HepG2 (cell line): Measurements from ENCODE around the gene FHL1. TPM values are rescaled to one million over a fixed set of nuclear protein-coding genes. Genes with fewer than 3 reads are reported as not detected.

Experiments
- ATAC-seq: fragments of 200-7000 bp; cut with Tn5 transposase; 3 replicates; pipeline ENCODE4 v1.9.1; 2020; ENCODE audit warnings: mild to moderate bottlenecking, moderate library complexity
- BruUV-seq: library from RNA; stranded (reverse); fragments of 400-500 nt; replicated peaks from 2 replicates; lab custom pipeline; 2021; lab: Mats Ljungman, UMichigan
- CTCF ChIA-PET: fragments of 300-600 bp; formaldehyde crosslinking; extraction: SDS; loops from one replicate; lab custom pipeline; 2021; ENCODE audit warnings: low total read pairs, inconsistent platforms, low intra/inter-chr PET ratio; lab: Yijun Ruan, JAX
- POLR2A ChIA-PET: fragments of 350-600 bp; sonication (Branson Sonifier 250); formaldehyde crosslinking; loops from one replicate; lab custom pipeline; 2020; ENCODE audit warnings: antibody characterized with exemption, inconsistent platforms; lab: Yijun Ruan, JAX
- DNase-seq: peaks from one replicate; pipeline ENCODE4 v3.0.0-alpha.2; 2015; ENCODE audit warnings: low spot score
- FAIRE-seq: peaks from 3 replicates; lab custom pipeline; 2011; peaks lifted over from hg19 to GRCh38; lab: Jason Lieb, UNC
- H2AFZ ChIP-seq: one replicate; pipeline ENCODE4 v1.6.1; 2011; ENCODE audit warnings: low read length, inconsistent platforms
- H3K27ac ChIP-seq: fragments of 300-600 bp; 3 replicates; pipeline ENCODE4 v1.8.0; 2011; ENCODE audit warnings: mixed run types, mild to moderate bottlenecking, mixed read lengths, low read length, inconsistent platforms; ENCODE audit not compliant: insufficient read depth; ENCODE audit errors: extremely low read length
- H3K27me3 ChIP-seq, 2 experiments: fragments of 200-600 bp in 1 of 2; 2 replicates in 1 of 2; 3 replicates in 1 of 2; pipeline versions ENCODE4 v1.6.0 to v1.8.0; 2011; ENCODE audit warnings: low read length in 2 of 2, mild to moderate bottlenecking in 2 of 2, moderate library complexity in 2 of 2, inconsistent platforms in 1 of 2; ENCODE audit not compliant: insufficient read depth in 2 of 2, control insufficient read depth in 1 of 2
- H3K36me3 ChIP-seq, 2 experiments: fragments of 200-600 bp in 1 of 2; replicated peaks in 1 of 2; 2 replicates in 1 of 2; 3 replicates in 1 of 2; pipeline versions ENCODE4 v1.5.1 to v1.8.0; 2011; ENCODE audit warnings: low read length in 2 of 2, inconsistent platforms in 1 of 2; ENCODE audit not compliant: insufficient read depth in 2 of 2, control insufficient read depth in 1 of 2
- H3K4me1 ChIP-seq: 2 replicates; pipeline ENCODE4 v1.5.1; 2012; ENCODE audit warnings: low read length, inconsistent platforms; ENCODE audit not compliant: insufficient read depth
- H3K4me2 ChIP-seq: 2 replicates; pipeline ENCODE4 v1.6.0; 2011; ENCODE audit warnings: low read depth, low read length, inconsistent platforms
- H3K4me3 ChIP-seq, 3 experiments: fragments of 200-600 bp in 1 of 3; sonication (generic), shearing (Covaris generic) in 1 of 3; replicated peaks in 1 of 3; 2 replicates each; pipeline ENCODE4 v1.5.1; 2011 to 2016; ENCODE audit warnings: low read length in 3 of 3, inconsistent platforms in 2 of 3, low read depth in 2 of 3, mild to moderate bottlenecking in 2 of 3, control low read depth in 1 of 3, mixed read lengths in 1 of 3; ENCODE audit not compliant: insufficient read depth in 1 of 3
- H3K79me2 ChIP-seq: one replicate; pipeline ENCODE4 v1.6.1; 2011; ENCODE audit warnings: low read length, inconsistent platforms; ENCODE audit not compliant: insufficient read depth
- H3K9ac ChIP-seq: 2 replicates; pipeline ENCODE4 v1.6.0; 2011; ENCODE audit warnings: mild to moderate bottlenecking, low read depth, low read length, inconsistent platforms; ENCODE audit not compliant: insufficient read depth
- H3K9me3 ChIP-seq: 2 replicates; pipeline ENCODE4 v1.5.1; 2012; ENCODE audit warnings: mild to moderate bottlenecking, low read length
- H4K20me1 ChIP-seq: 2 replicates; pipeline ENCODE4 v1.6.0; 2011; ENCODE audit warnings: inconsistent platforms, mild to moderate bottlenecking, low read length, moderate library complexity; ENCODE audit not compliant: insufficient read depth
- FOXO1 ChIP-seq: sonication (generic); formaldehyde crosslinking; IDR thresholded peaks from 2 replicates; pipeline ENCODE4 v1.4.0; 2020; ENCODE audit warnings: missing genetic modification reagents
- HES4 ChIP-seq: sonication (generic); formaldehyde crosslinking; IDR thresholded peaks from 2 replicates; pipeline ENCODE4 v1.9.0; 2021; ENCODE audit warnings: mild to moderate bottlenecking, missing genetic modification reagents, borderline replicate concordance
- SAFB2 ChIP-seq: sonication (generic); formaldehyde crosslinking; IDR thresholded peaks from 2 replicates; pipeline ENCODE4 v1.5.1; 2020; ENCODE audit warnings: missing genetic modification reagents, low read depth, mild to moderate bottlenecking, borderline replicate concordance
- SRY ChIP-seq: sonication (generic); formaldehyde crosslinking; IDR thresholded peaks from 2 replicates; pipeline ENCODE4 v1.8.0; 2022; ENCODE audit warnings: mild to moderate bottlenecking, missing genetic modification reagents
- ZNF761 ChIP-seq: sonication (generic); formaldehyde crosslinking; conservative IDR thresholded peaks from 2 replicates; pipeline ENCODE4 v1.4.0; 2020; ENCODE audit warnings: mild to moderate bottlenecking, missing genetic modification reagents
- ZNF790 ChIP-seq: sonication (generic); formaldehyde crosslinking; IDR thresholded peaks from 2 replicates; pipeline ENCODE4 v1.8.0; 2022; ENCODE audit warnings: missing genetic modification reagents, mild to moderate bottlenecking, borderline replicate concordance
- ZNF879 ChIP-seq: sonication (generic); formaldehyde crosslinking; IDR thresholded peaks from 2 replicates; pipeline ENCODE4 v1.8.1; 2023; ENCODE audit warnings: missing genetic modification reagents
- WGBS: methylation state at CpG from one replicate; pipeline ENCODE4 v1.1.6; 2017; ENCODE audit warnings: low lambda C conversion rate; 5-methylcytosine and 5-hydroxymethylcytosine counted together
- in situ Hi-C: cut with HindIII; loops from 2 replicates; pipeline ENCODE4 v1.10.0; 2017; ENCODE audit warnings: low pct_unique_long_range_greater_than_20kb; ENCODE audit not compliant: extremely low pct_ligation_motif_present
- intact Hi-C: fragments of 100-400 bp; cut with micrococcal nuclease; formaldehyde crosslinking; loops from one replicate; pipeline ENCODE4 v1.10.0; 2022; ENCODE audit not compliant: unreplicated experiment
- polyA plus RNA-seq, 8 experiments: library from polyadenylated mRNA; depleted of rRNA in 3 of 8; stranded (reverse) in 7 of 8; unstranded in 1 of 8; fragments of >200 nt; fragmentation: Illumina TruSeq in 4 of 8; extraction: Trizol in 4 of 8; gene quantifications; 2 replicates each; pipeline versions ENCODE4 v1.2.1 to v1.2.3, GENCODE V29; 2011 to 2016; ENCODE audit warnings: low read depth in 4 of 8, missing spikeins in 1 of 8, mixed read lengths in 1 of 8; ENCODE audit not compliant: insufficient read depth in 1 of 8
- total RNA-seq, 5 experiments: library from RNA; depleted of rRNA; stranded (reverse); fragments of >200 nt; fragmentation: Illumina TruSeq; extraction: Trizol; gene quantifications; 2 replicates each; pipeline ENCODE4 v1.2.3, GENCODE V29; 2016; ENCODE audit warnings: low read depth in 1 of 5
- TF ChIP-seq, protein P1 (sequence below): sonication (generic); formaldehyde crosslinking; IDR thresholded peaks from 2 replicates; pipeline ENCODE4 v1.5.1; 2020; ENCODE audit warnings: missing genetic modification reagents, mild to moderate bottlenecking, borderline replicate concordance
- TF ChIP-seq, protein P2 (sequence below): sonication (generic); formaldehyde crosslinking; IDR thresholded peaks from 2 replicates; pipeline ENCODE4 v1.5.0; 2020; ENCODE audit warnings: mild to moderate bottlenecking, low read depth, missing genetic modification reagents, borderline replicate concordance
- TF ChIP-seq, protein P3 (sequence below): sonication (generic); formaldehyde crosslinking; IDR thresholded peaks from 2 replicates; pipeline ENCODE4 v1.5.0; 2020; ENCODE audit warnings: mild to moderate bottlenecking, missing genetic modification reagents, borderline replicate concordance
- TF ChIP-seq, protein P4 (sequence below): conservative IDR thresholded peaks from 2 replicates; pipeline ENCODE4 v1.6.1; 2018; ENCODE audit warnings: missing genetic modification reagents
- TF ChIP-seq, protein P5 (sequence below): sonication (generic); formaldehyde crosslinking; IDR thresholded peaks from 2 replicates; pipeline ENCODE4 v1.8.1; 2023; ENCODE audit warnings: mild to moderate bottlenecking, inconsistent platforms, moderate library complexity, missing genetic modification reagents, borderline replicate concordance
- TF ChIP-seq, protein P6 (sequence below): sonication (generic); formaldehyde crosslinking; IDR thresholded peaks from 2 replicates; pipeline ENCODE4 v1.9.0; 2021; ENCODE audit warnings: missing genetic modification reagents, borderline replicate concordance

Gene FHL1
- total and polyA plus RNA-seq, 2 of the 13 experiments (the other 11 are each of a cell fraction or from before 2014, with no cell fraction given), result 0.33 TPM; not detected in 1

DNA sequence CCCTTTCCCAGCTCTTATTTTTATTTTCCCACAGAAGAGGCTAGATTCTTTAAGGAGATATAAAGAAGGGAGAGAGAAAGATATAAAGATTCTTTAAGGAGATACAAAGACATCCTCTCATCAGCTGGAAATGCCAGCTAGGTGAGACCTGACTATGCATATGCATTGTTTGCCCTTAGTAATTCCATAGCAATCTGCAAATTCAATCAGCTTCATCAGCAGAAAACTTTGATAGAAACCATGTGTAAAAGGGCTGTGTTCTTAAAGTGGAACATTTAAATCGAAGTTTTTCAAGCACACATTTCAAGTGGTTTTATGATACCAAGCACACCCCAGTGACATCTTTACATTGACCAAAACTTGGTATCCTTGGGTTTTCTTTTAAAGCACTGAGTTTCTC lies 24.1 kb downstream of the FHL1 start:
- whole genome bisulfite sequencing, result 0% methylated on average over 1 of the region's 1 CpG
- Histone ChIP-seq H3K36me3 (no peaks in the 10 kb centered on the region), H2AFZ (no peak overlapping the region), H3K9me3 (no peaks in the 10 kb centered on the region), H3K4me2 (no peak overlapping the region), H3K4me1 (no peaks in the 10 kb centered on the region), H3K9ac (no peak overlapping the region), H3K4me3 (no peak overlapping the region), H3K27ac (no peak overlapping the region), H3K79me2 (no peaks in the 10 kb centered on the region), H3K27me3 (no peaks in the 10 kb centered on the region), H4K20me1 (no peaks in the 10 kb centered on the region)
- FAIRE-seq (no peak), DNase-seq (no peak), ATAC-seq (no peak)
- intact Hi-C loops, result no loop called here
- BruUV-seq, result no TSS peak
- CTCF ChIA-PET, result no interaction called here
- in situ Hi-C loops, result no loop called here
- POLR2A ChIA-PET, result no interaction called here
- TF ChIP-seq ZNF879 (CRISPR knock-in tag) (no peak), SAFB2 (CRISPR knock-in tag) (no peak), ZNF761 (CRISPR knock-in tag) (no peak), ZNF790 (CRISPR knock-in tag) (no peak), HES4 (no peak), SRY (CRISPR knock-in tag) (no peak), FOXO1 (CRISPR knock-in tag) (no peak)
- TF ChIP-seq, protein P1, sequence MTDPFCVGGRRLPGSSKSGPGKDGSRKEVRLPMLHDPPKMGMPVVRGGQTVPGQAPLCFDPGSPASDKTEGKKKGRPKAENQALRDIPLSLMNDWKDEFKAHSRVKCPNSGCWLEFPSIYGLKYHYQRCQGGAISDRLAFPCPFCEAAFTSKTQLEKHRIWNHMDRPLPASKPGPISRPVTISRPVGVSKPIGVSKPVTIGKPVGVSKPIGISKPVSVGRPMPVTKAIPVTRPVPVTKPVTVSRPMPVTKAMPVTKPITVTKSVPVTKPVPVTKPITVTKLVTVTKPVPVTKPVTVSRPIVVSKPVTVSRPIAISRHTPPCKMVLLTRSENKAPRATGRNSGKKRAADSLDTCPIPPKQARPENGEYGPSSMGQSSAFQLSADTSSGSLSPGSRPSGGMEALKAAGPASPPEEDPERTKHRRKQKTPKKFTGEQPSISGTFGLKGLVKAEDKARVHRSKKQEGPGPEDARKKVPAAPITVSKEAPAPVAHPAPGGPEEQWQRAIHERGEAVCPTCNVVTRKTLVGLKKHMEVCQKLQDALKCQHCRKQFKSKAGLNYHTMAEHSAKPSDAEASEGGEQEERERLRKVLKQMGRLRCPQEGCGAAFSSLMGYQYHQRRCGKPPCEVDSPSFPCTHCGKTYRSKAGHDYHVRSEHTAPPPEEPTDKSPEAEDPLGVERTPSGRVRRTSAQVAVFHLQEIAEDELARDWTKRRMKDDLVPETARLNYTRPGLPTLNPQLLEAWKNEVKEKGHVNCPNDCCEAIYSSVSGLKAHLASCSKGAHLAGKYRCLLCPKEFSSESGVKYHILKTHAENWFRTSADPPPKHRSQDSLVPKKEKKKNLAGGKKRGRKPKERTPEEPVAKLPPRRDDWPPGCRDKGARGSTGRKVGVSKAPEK (CRISPR knock-in tag), result no peak
- TF ChIP-seq, protein P2, sequence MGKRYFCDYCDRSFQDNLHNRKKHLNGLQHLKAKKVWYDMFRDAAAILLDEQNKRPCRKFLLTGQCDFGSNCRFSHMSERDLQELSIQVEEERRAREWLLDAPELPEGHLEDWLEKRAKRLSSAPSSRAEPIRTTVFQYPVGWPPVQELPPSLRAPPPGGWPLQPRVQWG, result no peak
- TF ChIP-seq, protein P3, sequence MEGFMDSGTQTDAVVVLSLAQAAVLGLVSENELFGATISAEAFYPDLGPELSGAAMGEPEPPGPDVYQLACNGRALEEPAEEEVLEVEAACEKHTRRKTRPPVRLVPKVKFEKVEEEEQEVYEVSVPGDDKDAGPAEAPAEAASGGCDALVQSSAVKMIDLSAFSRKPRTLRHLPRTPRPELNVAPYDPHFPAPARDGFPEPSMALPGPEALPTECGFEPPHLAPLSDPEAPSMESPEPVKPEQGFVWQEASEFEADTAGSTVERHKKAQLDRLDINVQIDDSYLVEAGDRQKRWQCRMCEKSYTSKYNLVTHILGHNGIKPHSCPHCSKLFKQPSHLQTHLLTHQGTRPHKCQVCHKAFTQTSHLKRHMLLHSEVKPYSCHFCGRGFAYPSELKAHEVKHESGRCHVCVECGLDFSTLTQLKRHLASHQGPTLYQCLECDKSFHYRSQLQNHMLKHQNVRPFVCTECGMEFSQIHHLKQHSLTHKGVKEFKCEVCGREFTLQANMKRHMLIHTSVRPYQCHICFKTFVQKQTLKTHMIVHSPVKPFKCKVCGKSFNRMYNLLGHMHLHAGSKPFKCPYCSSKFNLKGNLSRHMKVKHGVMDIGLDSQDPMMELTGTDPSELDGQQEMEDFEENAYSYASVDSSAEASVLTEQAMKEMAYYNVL (CRISPR knock-in tag), result no peak
- TF ChIP-seq, protein P4, sequence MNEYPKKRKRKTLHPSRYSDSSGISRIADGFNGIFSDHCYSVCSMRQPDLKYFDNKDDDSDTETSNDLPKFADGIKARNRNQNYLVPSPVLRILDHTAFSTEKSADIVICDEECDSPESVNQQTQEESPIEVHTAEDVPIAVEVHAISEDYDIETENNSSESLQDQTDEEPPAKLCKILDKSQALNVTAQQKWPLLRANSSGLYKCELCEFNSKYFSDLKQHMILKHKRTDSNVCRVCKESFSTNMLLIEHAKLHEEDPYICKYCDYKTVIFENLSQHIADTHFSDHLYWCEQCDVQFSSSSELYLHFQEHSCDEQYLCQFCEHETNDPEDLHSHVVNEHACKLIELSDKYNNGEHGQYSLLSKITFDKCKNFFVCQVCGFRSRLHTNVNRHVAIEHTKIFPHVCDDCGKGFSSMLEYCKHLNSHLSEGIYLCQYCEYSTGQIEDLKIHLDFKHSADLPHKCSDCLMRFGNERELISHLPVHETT (CRISPR knock-in tag), result no peak
- TF ChIP-seq, protein P5, sequence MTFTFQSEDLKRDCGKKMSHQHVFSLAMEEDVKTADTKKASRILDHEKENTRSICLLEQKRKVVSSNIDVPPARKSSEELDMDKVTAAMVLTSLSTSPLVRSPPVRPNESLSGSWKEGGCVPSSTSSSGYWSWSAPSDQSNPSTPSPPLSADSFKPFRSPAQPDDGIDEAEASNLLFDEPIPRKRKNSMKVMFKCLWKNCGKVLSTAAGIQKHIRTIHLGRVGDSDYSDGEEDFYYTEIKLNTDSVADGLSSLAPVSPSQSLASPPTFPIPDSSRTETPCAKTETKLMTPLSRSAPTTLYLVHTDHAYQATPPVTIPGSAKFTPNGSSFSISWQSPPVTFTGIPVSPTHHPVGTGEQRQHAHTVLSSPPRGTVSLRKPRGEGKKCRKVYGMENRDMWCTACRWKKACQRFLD (CRISPR knock-in tag), result no peak
- TF ChIP-seq, protein P6, sequence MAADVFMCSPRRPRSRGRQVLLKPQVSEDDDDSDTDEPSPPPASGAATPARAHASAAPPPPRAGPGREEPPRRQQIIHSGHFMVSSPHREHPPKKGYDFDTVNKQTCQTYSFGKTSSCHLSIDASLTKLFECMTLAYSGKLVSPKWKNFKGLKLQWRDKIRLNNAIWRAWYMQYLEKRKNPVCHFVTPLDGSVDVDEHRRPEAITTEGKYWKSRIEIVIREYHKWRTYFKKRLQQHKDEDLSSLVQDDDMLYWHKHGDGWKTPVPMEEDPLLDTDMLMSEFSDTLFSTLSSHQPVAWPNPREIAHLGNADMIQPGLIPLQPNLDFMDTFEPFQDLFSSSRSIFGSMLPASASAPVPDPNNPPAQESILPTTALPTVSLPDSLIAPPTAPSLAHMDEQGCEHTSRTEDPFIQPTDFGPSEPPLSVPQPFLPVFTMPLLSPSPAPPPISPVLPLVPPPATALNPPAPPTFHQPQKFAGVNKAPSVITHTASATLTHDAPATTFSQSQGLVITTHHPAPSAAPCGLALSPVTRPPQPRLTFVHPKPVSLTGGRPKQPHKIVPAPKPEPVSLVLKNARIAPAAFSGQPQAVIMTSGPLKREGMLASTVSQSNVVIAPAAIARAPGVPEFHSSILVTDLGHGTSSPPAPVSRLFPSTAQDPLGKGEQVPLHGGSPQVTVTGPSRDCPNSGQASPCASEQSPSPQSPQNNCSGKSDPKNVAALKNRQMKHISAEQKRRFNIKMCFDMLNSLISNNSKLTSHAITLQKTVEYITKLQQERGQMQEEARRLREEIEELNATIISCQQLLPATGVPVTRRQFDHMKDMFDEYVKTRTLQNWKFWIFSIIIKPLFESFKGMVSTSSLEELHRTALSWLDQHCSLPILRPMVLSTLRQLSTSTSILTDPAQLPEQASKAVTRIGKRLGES (CRISPR knock-in tag), result no peak
